B cell (primary cell): ENCODE results near the gene TMEM238L. TPM values are rescaled to one million over a fixed set of nuclear protein-coding genes. Genes with fewer than 3 reads are reported as not detected.

Experiments
- ATAC-seq: fragments of 200-7000 bp; cut with Tn5 transposase; one replicate; pipeline ENCODE4 v1.10.0; 2021; ENCODE audit warnings: low read depth, mild to moderate bottlenecking, moderate number of reproducible peaks, moderate library complexity
- CTCF ChIA-PET: fragments of 350-600 bp; sonication (Branson Sonifier 250); formaldehyde crosslinking; loops from one replicate; lab custom pipeline; 2021; ENCODE audit warnings: antibody characterized with exemption, inconsistent platforms; lab: Charles Lee
- POLR2A ChIA-PET: fragments of 350-600 bp; sonication (Branson Sonifier 250); formaldehyde crosslinking; loops from one replicate; lab custom pipeline; 2021; ENCODE audit warnings: antibody characterized with exemption; lab: Charles Lee
- DNase-seq: peaks from one replicate; pipeline ENCODE4 v3.0.0; 2013
- H2AFZ ChIP-seq: 2 replicates; pipeline ENCODE4 v1.6.1; 2012; ENCODE audit warnings: mild to moderate bottlenecking, low read depth, low read length; ENCODE audit not compliant: insufficient read depth, poor library complexity, severe bottlenecking
- H3K27ac ChIP-seq, 2 donors: 1 replicate in 1 of 2; 2 replicates in 1 of 2; pipeline ENCODE4 v1.5.1; 2012 to 2013; ENCODE audit warnings: low read length in 2 of 2, mild to moderate bottlenecking in 2 of 2, moderate library complexity in 1 of 2
- H3K27me3 ChIP-seq, 4 experiments: fragments of 200-600 bp in 1 of 4; sonication (generic) in 1 of 4; replicated peaks in 1 of 4; 1 replicate in 2 of 4; 2 replicates in 2 of 4; pipeline versions ENCODE4 v1.6.1 to v1.7.0; 2013 to 2016; ENCODE audit warnings: low read length in 3 of 4, mild to moderate bottlenecking in 2 of 4, mixed read lengths in 1 of 4, moderate library complexity in 1 of 4; ENCODE audit not compliant: insufficient read depth in 4 of 4, control insufficient read depth in 3 of 4; ENCODE audit errors: control extremely low read depth in 1 of 4
- H3K36me3 ChIP-seq, 2 experiments: replicated peaks in 1 of 2; 1 replicate in 1 of 2; 2 replicates in 1 of 2; pipeline versions ENCODE4 v1.6.1 to v1.7.1; 2013; ENCODE audit warnings: low read length in 1 of 2; ENCODE audit not compliant: insufficient read depth in 2 of 2, control insufficient read depth in 1 of 2; ENCODE audit errors: control extremely low read depth in 1 of 2, extremely low read depth in 1 of 2
- H3K4me1 ChIP-seq, 2 donors: fragments of 200-600 bp in 1 of 2; sonication (generic) in 1 of 2; 1 replicate in 1 of 2; 2 replicates in 1 of 2; pipeline versions ENCODE4 v1.5.1 to v1.6.1; 2013 to 2017; ENCODE audit warnings: low read length in 2 of 2; ENCODE audit not compliant: control insufficient read depth in 2 of 2, insufficient read depth in 2 of 2
- H3K4me2 ChIP-seq: replicated peaks from 2 replicates; pipeline ENCODE3; 2012; ENCODE audit warnings: mild to moderate bottlenecking, low read depth, low read length; ENCODE audit not compliant: poor library complexity, severe bottlenecking
- H3K4me3 ChIP-seq, 5 experiments: fragments of 200-600 bp in 1 of 5; sonication (generic) in 1 of 5; 1 replicate in 3 of 5; 2 replicates in 2 of 5; pipeline versions ENCODE4 v1.5.1 to v1.7.0; 2011 to 2016; ENCODE audit warnings: low read length in 4 of 5, mild to moderate bottlenecking in 4 of 5, low read depth in 2 of 5, control low read depth in 1 of 5, moderate library complexity in 1 of 5; ENCODE audit not compliant: insufficient read depth in 1 of 5; ENCODE audit errors: control extremely low read depth in 1 of 5, extremely low read depth in 1 of 5
- H3K79me2 ChIP-seq: fragments of 200-600 bp; sonication (generic); one replicate; pipeline ENCODE4 v1.6.0; 2016; ENCODE audit warnings: low read length; ENCODE audit not compliant: control insufficient read depth, insufficient read depth
- H3K9ac ChIP-seq: fragments of 200-600 bp; sonication (generic); 2 replicates; pipeline ENCODE4 v1.6.1; 2017; ENCODE audit warnings: mild to moderate bottlenecking, low read length, moderate library complexity
- H3K9me3 ChIP-seq, 3 donors: one replicate each; pipeline versions ENCODE4 v1.6.1 to v1.7.1; 2013; ENCODE audit warnings: low read length in 2 of 3; ENCODE audit not compliant: control insufficient read depth in 2 of 3, insufficient read depth in 1 of 3; ENCODE audit errors: control extremely low read depth in 1 of 3
- H4K20me1 ChIP-seq: 2 replicates; pipeline ENCODE4 v1.6.0; 2012; ENCODE audit warnings: mild to moderate bottlenecking, low read length; ENCODE audit not compliant: insufficient read depth, control insufficient read depth, poor library complexity, severe bottlenecking
- H3K27ac Mint-ChIP-seq: one replicate; pipeline ENCODE4 v1.8.0; 2021; ENCODE audit warnings: mixed read lengths
- H3K27me3 Mint-ChIP-seq: one replicate; pipeline ENCODE4 v1.8.0; 2021; ENCODE audit warnings: mixed read lengths
- H3K4me1 Mint-ChIP-seq: one replicate; pipeline ENCODE4 v1.8.0; 2021; ENCODE audit warnings: mixed read lengths
- H3K4me3 Mint-ChIP-seq: one replicate; pipeline ENCODE4 v1.8.0; 2021; ENCODE audit warnings: mixed read lengths
- H3K9me3 Mint-ChIP-seq: one replicate; pipeline ENCODE4 v1.8.0; 2022; ENCODE audit warnings: mixed read lengths; ENCODE audit not compliant: insufficient read depth
- EZH2 ChIP-seq: IDR thresholded peaks from 2 replicates; pipeline ENCODE4 v1.6.1; 2012; ENCODE audit warnings: borderline replicate concordance, low read depth, mild to moderate bottlenecking, moderate library complexity, low read length; ENCODE audit not compliant: insufficient read depth, poor library complexity, severe bottlenecking
- WGBS: methylation state at CpG from one replicate; pipeline ENCODE4 v1.1.5; 2013; ENCODE audit warnings: missing lambda C conversion rate; ENCODE audit not compliant: insufficient coverage; 5-methylcytosine and 5-hydroxymethylcytosine counted together
- intact Hi-C: fragments of 100-400 bp; cut with micrococcal nuclease; formaldehyde crosslinking; loops from one replicate; pipeline ENCODE4 v1.10.0; 2022
- polyA plus RNA-seq: library from polyadenylated mRNA; depleted of rRNA; stranded (reverse); fragments of >200 nt; gene quantifications from 2 replicates; pipeline ENCODE4 v1.2.3, GENCODE V29; 2012
- total RNA-seq, 2 donors: library from RNA; stranded (reverse); fragments of 120-200 nt in 1 of 2; gene quantifications; 1 replicate in 1 of 2; 2 replicates in 1 of 2; pipeline versions ENCODE4 v1.2.3 to v1.2.4, GENCODE V29; 2013 to 2022
- TF ChIP-seq, protein P1 (sequence below): fragments of 200-600 bp; IDR thresholded peaks from one replicate; pipeline ENCODE4 v1.8.0; 2022; ENCODE audit warnings: antibody characterized with exemption, mild to moderate bottlenecking

The TMEM238L gene
- total and polyA plus RNA-seq, 2 donors (not counting 1 experiment from before 2014, with no cell fraction given) = not detected

DNA sequence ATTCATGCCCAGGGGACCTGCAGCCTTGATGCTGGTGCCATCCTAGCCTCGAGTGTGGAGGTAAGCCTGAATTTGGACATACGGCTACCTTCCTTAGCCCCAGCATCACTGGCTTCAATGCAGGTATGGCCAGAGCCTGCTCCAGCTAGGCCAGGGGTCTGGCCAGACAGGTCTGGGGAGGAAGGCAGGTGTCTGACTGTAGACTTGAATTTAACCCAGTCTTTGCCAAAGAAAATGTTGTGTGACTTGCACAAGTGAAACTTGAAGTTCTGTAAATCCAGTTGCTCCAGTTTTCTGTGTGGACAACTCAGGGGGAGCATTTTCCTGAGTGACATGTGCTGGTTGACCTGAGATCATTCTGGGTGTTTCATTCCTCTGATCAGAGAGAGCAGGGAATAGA is 32.8 kb downstream of the TMEM238L start:
- DNase-seq = no peak
- no peak overlapping the region for H3K9ac ChIP-seq
- Mint-ChIP-seq H3K27me3 (peaks cover 2% of the 10 kb centered on the region), H3K4me3 (no peak overlapping the region), H3K9me3 (peaks cover 14% of the 10 kb centered on the region), H3K27ac (no peak overlapping the region), H3K4me1 (no peaks in the 10 kb centered on the region)
- H3K36me3 ChIP-seq = no peaks in the 10 kb centered on the region
- TF ChIP-seq EZH2 = no peak
- TF ChIP-seq, protein P1, sequence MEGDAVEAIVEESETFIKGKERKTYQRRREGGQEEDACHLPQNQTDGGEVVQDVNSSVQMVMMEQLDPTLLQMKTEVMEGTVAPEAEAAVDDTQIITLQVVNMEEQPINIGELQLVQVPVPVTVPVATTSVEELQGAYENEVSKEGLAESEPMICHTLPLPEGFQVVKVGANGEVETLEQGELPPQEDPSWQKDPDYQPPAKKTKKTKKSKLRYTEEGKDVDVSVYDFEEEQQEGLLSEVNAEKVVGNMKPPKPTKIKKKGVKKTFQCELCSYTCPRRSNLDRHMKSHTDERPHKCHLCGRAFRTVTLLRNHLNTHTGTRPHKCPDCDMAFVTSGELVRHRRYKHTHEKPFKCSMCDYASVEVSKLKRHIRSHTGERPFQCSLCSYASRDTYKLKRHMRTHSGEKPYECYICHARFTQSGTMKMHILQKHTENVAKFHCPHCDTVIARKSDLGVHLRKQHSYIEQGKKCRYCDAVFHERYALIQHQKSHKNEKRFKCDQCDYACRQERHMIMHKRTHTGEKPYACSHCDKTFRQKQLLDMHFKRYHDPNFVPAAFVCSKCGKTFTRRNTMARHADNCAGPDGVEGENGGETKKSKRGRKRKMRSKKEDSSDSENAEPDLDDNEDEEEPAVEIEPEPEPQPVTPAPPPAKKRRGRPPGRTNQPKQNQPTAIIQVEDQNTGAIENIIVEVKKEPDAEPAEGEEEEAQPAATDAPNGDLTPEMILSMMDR = no peak
- no peak overlapping the region for H3K27ac ChIP-seq
- H3K4me2 ChIP-seq = no peak overlapping the region
- ChIA-PET CTCF (no interaction called here), POLR2A (no interaction called here)
- no peak for ATAC-seq
- H2AFZ ChIP-seq = no peak overlapping the region
- H3K4me1 ChIP-seq = peaks cover 0 to under 1% of the 10 kb centered on the region in 2 donors
- no peaks in the 10 kb centered on the region for H4K20me1 ChIP-seq
- WGBS = no CpG with 5 or more reads among the region's 2 CpGs
- intact Hi-C loops = no loop called here
- H3K9me3 ChIP-seq = peaks cover 0 to 10% (median 6%) of the 10 kb centered on the region in 3 donors
- H3K27me3 ChIP-seq = peaks cover 0 to 4% (median 0%) of the 10 kb centered on the region in 4 experiments
- H3K79me2 ChIP-seq = no peaks in the 10 kb centered on the region
- H3K4me3 ChIP-seq = no peak overlapping the region

DNA sequence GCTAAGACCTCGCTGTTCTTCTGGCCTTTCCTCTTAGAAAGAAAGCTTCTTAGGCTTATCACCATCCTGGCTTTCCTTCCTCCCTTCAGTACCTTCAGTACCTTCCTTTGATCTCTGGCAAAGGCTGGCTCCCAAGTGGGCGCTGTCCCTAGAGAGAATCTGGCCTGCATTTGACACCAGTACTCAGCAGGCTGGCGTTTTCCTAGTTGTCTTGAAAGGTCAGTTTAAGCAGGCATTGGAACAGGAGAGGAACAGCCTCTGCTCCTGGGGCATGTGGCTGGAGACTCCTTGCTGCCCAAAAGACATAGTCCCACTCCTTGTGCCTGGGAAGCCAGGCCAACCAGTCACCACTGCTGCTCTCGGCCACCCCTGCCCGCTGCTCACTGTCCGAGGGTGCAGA is 34.1 kb downstream of the TMEM238L start:
- no peaks in the 10 kb centered on the region for H3K4me1 ChIP-seq
- ATAC-seq (no peak), DNase-seq (no peak)
- H3K4me3 Mint-ChIP-seq = no peak overlapping the region
- POLR2A ChIA-PET = no interaction called here
- H2AFZ ChIP-seq = no peak overlapping the region
- H3K36me3 ChIP-seq = no peaks in the 10 kb centered on the region
- TF ChIP-seq, protein P1 = no peak
- no peak for TF ChIP-seq EZH2
- H3K27ac Mint-ChIP-seq = no peak overlapping the region
- no peak overlapping the region for H3K4me3 ChIP-seq
- WGBS = 93% methylated on average over 6 of the region's 6 CpGs
- H3K27me3 ChIP-seq = peaks cover 0 to 4% (median 0%) of the 10 kb centered on the region in 4 experiments
- no peak overlapping the region for H3K9ac ChIP-seq
- no peaks in the 10 kb centered on the region for H4K20me1 ChIP-seq
- H3K27ac ChIP-seq = no peak overlapping the region
- no peaks in the 10 kb centered on the region for H3K4me1 Mint-ChIP-seq
- CTCF ChIA-PET = no interaction called here
- H3K9me3 ChIP-seq = peaks cover 0 to 10% (median 8%) of the 10 kb centered on the region in 3 donors
- H3K9me3 Mint-ChIP-seq = peaks cover 15% of the 10 kb centered on the region
- intact Hi-C loops = no loop called here
- peaks cover 2% of the 10 kb centered on the region for H3K27me3 Mint-ChIP-seq
- H3K79me2 ChIP-seq = no peaks in the 10 kb centered on the region
- H3K4me2 ChIP-seq = no peak overlapping the region
